ENCODE results near the gene RANBP10. TPM values are rescaled to one million over a fixed set of nuclear protein-coding genes. Genes with fewer than 3 reads are reported as not detected.

The RANBP10 gene
- total RNA-seq, 1 experiment from 2014 or later: 17.2 TPM

DNA sequence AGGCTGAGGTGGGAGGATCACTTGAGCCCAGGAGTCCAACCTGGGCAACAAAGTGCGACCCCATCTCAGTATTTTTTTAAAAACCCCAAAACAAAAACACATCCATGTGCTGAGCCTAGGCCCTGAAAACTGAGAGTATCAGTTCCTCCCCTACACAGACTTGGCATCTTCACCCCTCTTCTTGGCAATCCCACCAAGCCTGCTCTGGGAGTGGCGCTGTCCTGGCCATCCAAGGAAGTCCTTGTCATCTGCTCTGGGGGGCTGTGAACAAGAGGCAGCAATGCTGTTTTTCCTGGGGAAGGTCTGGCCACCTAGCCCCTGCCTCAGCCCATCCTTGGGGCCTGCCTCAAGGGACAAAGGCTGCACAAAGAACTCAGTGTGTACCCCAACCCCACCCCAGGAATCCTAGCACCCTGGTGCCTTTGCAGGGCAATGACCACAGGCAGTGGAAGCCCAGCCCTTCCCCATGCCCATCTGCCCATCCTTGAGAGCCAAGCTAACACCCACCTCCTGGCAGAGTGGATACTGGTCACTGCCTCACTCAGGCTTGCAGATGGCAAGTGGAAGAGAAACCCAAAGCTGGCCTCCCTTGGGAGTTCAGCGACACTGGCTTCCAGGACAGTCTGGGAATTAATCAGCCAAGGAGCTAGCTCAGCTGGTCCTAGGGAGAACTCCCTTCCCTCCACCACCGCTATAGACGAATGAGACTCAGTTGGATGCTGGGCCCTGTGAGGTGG is 72.5 kb downstream of the RANBP10 start:
- ChIA-PET POLR2A (no interaction called here), CTCF (no interaction called here)
- Mint-ChIP-seq H3K36me3 (ENCODE audit: insufficient read depth, unreplicated experiment) (peaks cover 4% of the 10 kb centered on the region), H3K4me1 (ENCODE audit: insufficient read depth, unreplicated experiment) (no peaks in the 10 kb centered on the region), H3K4me3 (ENCODE audit: unreplicated experiment) (no peak overlapping the region), H3K9me3 (ENCODE audit: unreplicated experiment) (no peaks in the 10 kb centered on the region), H3K27me3 (ENCODE audit: insufficient read depth, unreplicated experiment) (no peaks in the 10 kb centered on the region), H3K27ac (ENCODE audit: low read depth, unreplicated experiment) (no peak overlapping the region)
- no peak for DNase-seq (ENCODE audit: unreplicated experiment)
- TF ChIP-seq, protein P1, sequence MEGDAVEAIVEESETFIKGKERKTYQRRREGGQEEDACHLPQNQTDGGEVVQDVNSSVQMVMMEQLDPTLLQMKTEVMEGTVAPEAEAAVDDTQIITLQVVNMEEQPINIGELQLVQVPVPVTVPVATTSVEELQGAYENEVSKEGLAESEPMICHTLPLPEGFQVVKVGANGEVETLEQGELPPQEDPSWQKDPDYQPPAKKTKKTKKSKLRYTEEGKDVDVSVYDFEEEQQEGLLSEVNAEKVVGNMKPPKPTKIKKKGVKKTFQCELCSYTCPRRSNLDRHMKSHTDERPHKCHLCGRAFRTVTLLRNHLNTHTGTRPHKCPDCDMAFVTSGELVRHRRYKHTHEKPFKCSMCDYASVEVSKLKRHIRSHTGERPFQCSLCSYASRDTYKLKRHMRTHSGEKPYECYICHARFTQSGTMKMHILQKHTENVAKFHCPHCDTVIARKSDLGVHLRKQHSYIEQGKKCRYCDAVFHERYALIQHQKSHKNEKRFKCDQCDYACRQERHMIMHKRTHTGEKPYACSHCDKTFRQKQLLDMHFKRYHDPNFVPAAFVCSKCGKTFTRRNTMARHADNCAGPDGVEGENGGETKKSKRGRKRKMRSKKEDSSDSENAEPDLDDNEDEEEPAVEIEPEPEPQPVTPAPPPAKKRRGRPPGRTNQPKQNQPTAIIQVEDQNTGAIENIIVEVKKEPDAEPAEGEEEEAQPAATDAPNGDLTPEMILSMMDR (IDR thresholded peaks at IDR 0.05; ENCODE audit: unreplicated experiment): no peak
- no TSS peak for BruUV-seq (replicated peaks)
- intact Hi-C loops (cut with micrococcal nuclease): no loop called here

DNA sequence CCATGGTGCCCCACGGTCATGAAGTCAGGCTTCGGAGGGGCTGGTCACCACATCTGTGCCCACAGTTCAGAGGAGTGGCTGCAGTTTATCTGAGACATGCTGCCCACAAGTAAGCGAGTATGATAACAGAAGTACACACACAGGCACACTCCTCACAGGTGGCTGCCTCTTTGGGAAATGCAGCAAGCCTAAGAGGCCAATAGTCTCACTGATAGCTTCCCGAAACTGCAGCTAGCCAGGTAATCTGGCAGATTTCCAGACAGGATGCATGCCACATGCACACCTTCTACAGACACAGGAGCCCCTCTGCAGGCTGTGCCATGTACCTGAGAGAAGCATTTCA is 74.6 kb downstream of the RANBP10 start:
- peaks cover 6% of the 10 kb centered on the region for H3K36me3 Mint-ChIP-seq (ENCODE audit: insufficient read depth, unreplicated experiment)
- POLR2A ChIA-PET: interaction anchor here (0.5 to 1.0 kb wide), 2 partner anchors 12 to 72 kb away, joined by 3 to 4 read pairs; partner anchors contain the start of genes ACD and GFOD2
- TF ChIP-seq, protein P1 (IDR thresholded peaks at IDR 0.05; ENCODE audit: unreplicated experiment): no peak
- no peak overlapping the region for H3K4me3 Mint-ChIP-seq (ENCODE audit: unreplicated experiment)
- no peaks in the 10 kb centered on the region for H3K27me3 Mint-ChIP-seq (ENCODE audit: insufficient read depth, unreplicated experiment)
- DNase-seq (ENCODE audit: unreplicated experiment): no peak
- intact Hi-C loops (cut with micrococcal nuclease): no loop called here
- no peaks in the 10 kb centered on the region for H3K9me3 Mint-ChIP-seq (ENCODE audit: unreplicated experiment)
- BruUV-seq (replicated peaks): no TSS peak
- H3K4me1 Mint-ChIP-seq (ENCODE audit: insufficient read depth, unreplicated experiment): no peaks in the 10 kb centered on the region
- CTCF ChIA-PET: interaction anchor here (0.6 kb wide), 1 partner anchor 79 kb away, joined by 5 read pairs; no protein-coding TSS in a partner anchor
- H3K27ac Mint-ChIP-seq (ENCODE audit: low read depth, unreplicated experiment): no peak overlapping the region

DNA sequence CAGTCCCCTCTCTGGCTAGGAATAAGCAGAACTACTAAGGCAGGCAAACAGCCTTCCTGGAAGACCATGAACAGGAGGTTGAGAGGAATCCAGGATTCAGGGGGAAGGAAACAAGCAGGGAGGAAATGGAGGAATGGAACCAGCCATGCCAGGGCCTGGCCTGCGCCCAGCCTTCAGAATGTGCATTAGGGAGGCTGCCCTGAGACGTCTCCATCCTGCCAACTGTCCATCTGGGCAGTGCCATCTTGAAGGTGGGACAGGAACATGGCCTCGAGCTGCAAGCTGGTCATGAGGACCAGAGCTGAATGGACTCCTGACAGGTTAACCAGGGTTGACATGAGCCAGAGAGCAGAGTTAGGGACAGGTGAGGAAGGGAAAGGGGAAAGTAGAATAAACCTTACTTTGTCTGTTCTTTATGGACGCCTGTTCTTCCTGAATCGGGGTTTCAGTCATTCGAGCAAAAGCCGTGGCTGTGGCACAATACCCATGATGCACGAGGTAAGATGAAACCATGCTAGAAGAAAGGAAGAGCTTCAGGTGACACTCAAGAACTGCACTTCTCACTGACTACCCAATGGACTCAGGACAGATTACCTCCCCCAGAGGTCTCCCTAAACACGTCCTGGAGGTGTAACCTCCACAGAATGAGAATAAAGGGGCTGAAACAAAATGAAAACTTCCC is 75.1 kb downstream of the RANBP10 start:
- H3K4me3 Mint-ChIP-seq (ENCODE audit: unreplicated experiment): no peak overlapping the region

DNA sequence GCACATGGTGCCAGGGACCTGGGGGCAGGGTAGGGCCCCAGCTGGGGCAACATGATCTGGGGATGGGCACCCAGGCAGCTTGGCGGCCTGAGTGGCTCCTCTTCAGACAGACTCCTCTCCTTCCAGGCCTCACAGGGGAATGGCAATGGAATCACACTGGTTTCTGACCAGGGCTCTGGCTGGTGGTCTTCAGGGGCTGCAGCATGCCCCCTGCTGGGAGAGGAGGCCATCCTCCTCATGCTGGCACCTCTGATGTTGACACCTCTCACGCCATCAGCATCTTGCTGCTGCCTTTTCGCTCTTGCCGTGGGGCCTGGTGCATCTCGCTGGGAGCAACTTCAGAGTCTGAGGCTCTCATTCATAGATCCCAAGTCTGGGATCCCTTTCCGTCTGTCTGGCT is 76.0 kb downstream of the RANBP10 start:
- no peak for DNase-seq (ENCODE audit: unreplicated experiment)
- ChIA-PET CTCF (no interaction called here), POLR2A (interaction anchor here (1.9 kb wide), 1 partner anchor 11 kb away, joined by 7 read pairs; the partner anchor contains the start of gene GFOD2)
- TF ChIP-seq, protein P1 (IDR thresholded peaks at IDR 0.05; ENCODE audit: unreplicated experiment): no peak
- intact Hi-C loops (cut with micrococcal nuclease): no loop called here
- H3K27me3 Mint-ChIP-seq (ENCODE audit: insufficient read depth, unreplicated experiment): no peaks in the 10 kb centered on the region
- peaks cover 14% of the 10 kb centered on the region for H3K36me3 Mint-ChIP-seq (ENCODE audit: insufficient read depth, unreplicated experiment)
- BruUV-seq (replicated peaks): no TSS peak
- H3K9me3 Mint-ChIP-seq (ENCODE audit: unreplicated experiment): no peaks in the 10 kb centered on the region
- no peak overlapping the region for H3K4me3 Mint-ChIP-seq (ENCODE audit: unreplicated experiment)
- no peak overlapping the region for H3K27ac Mint-ChIP-seq (ENCODE audit: low read depth, unreplicated experiment)
- no peaks in the 10 kb centered on the region for H3K4me1 Mint-ChIP-seq (ENCODE audit: insufficient read depth, unreplicated experiment)

More for the DNA sequence above, 75.1 kb downstream of the RANBP10 start:
- TF ChIP-seq, protein P1 (IDR thresholded peaks at IDR 0.05; ENCODE audit: unreplicated experiment): no peak
- ChIA-PET CTCF (interaction anchor here (0.6 kb wide), 1 partner anchor 79 kb away, joined by 5 read pairs; no protein-coding TSS in a partner anchor), POLR2A (no interaction called here)
- Mint-ChIP-seq H3K9me3 (ENCODE audit: unreplicated experiment) (no peaks in the 10 kb centered on the region), H3K36me3 (ENCODE audit: insufficient read depth, unreplicated experiment) (peaks cover 8% of the 10 kb centered on the region), H3K4me1 (ENCODE audit: insufficient read depth, unreplicated experiment) (no peaks in the 10 kb centered on the region), H3K27me3 (ENCODE audit: insufficient read depth, unreplicated experiment) (no peaks in the 10 kb centered on the region), H3K27ac (ENCODE audit: low read depth, unreplicated experiment) (no peak overlapping the region)
- no peak for DNase-seq (ENCODE audit: unreplicated experiment)
- BruUV-seq (replicated peaks): no TSS peak
- intact Hi-C loops (cut with micrococcal nuclease): no loop called here

All from MCF 10A (cell line).